ENCODE results near the gene ETHE1. TPM values are rescaled to one million over a fixed set of nuclear protein-coding genes. Genes with fewer than 3 reads are reported as not detected.

ETHE1 gene
- total and polyA plus RNA-seq, 2 of the 8 experiments (the other 6 are each of a cell fraction or from before 2014, with no cell fraction given), result 19.9 to 96.0 TPM

DNA sequence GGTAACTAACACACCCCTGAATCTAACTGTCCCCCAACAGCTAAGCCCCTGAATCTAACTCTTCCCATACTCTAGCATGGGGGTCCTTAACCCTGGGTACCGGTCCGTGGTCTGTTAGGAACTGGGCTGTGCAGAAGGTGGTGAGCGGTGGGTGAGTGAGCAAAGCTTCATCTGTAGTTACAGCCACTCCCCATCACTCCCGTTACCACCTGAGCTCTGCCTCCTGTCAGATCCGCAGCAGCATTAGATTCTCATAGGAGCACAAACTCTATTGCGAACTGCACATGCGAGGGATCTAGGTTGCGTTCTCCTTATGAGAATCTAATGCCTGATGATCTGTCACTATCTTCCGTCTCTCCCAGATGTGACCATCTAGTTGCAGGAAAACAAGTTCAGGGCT, 16.3 kb downstream of the ETHE1 start (continued):
- TF ChIP-seq SIX5 (IDR thresholded peaks at IDR 0.05; ENCODE audit: low read depth, low read length), result no peak

All from H1 (cell line).